ENCODE measurements around the gene C5AR1.

DNA sequence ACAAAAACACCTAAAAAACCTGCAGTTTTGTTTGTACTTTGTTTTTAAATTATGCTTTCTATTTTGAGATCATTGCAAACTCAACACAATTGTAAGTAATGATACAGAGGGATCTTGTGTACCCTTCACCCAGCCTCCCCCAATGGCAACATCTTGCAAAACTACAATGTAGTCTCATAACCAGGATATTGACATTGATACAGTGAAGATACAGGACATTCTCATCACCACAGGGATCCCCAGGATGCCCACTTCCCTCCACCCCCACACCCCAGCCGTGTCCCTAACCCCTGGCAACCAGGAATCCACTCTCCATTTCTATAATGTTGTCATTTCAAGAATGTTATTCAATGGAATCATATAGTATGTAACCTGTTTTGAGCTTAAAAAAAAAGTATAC lies 12.0 kb downstream of the C5AR1 start:
- TF ChIP-seq POLR2A (IDR thresholded peaks at IDR 0.05): no peak
- TF ChIP-seq, protein P1, sequence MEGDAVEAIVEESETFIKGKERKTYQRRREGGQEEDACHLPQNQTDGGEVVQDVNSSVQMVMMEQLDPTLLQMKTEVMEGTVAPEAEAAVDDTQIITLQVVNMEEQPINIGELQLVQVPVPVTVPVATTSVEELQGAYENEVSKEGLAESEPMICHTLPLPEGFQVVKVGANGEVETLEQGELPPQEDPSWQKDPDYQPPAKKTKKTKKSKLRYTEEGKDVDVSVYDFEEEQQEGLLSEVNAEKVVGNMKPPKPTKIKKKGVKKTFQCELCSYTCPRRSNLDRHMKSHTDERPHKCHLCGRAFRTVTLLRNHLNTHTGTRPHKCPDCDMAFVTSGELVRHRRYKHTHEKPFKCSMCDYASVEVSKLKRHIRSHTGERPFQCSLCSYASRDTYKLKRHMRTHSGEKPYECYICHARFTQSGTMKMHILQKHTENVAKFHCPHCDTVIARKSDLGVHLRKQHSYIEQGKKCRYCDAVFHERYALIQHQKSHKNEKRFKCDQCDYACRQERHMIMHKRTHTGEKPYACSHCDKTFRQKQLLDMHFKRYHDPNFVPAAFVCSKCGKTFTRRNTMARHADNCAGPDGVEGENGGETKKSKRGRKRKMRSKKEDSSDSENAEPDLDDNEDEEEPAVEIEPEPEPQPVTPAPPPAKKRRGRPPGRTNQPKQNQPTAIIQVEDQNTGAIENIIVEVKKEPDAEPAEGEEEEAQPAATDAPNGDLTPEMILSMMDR (IDR thresholded peaks at IDR 0.05): no peak
- no peak for TF ChIP-seq EP300 (IDR thresholded peaks at IDR 0.05)

All from ovary (tissue), 3 donors.